Cerebellar nuclear complex (tissue), 1 donor: ENCODE results near the gene FSTL4.
"Not testable (repeated sequence)": the region's sequence is repeated elsewhere in the genome, so short reads cannot be mapped to it uniquely, and the experiment has no call there.

Source experiments
- DNase-seq, 2 experiments: peaks; one replicate each; lab custom pipeline; 2025; lab: John Stamatoyannopoulos, UW

FSTL4 gene

DNA sequence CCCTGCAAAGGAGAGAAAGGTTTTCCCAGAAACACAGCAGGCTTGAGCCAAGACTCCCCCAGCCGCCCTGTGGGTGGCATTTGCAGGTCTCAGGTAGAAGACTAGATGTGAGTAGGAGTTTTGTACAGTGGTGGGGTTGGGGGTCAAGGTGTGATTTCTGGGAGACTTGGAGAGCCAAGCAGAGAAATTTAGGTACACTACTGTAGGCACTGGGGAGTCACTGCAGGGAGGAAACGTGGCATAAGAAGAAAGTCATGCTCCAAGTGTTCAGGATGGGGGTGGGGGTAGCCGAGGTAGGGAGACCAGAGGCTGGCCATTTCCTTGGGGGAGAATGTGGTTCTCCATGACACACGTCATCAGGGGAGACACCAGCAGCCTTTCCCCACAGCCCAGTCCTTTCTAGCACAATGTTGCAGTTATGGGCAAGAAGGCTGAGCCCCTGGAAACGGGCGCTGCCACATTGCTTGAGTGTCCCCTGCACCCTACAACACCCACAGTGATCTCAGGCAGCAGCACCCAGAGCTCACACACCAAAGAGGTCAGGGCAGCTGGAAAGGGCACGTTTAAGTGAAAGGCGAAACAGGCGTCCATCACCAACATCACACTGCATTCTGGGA, 210.5 kb downstream of the FSTL4 start:
- no peak for DNase-seq

DNA sequence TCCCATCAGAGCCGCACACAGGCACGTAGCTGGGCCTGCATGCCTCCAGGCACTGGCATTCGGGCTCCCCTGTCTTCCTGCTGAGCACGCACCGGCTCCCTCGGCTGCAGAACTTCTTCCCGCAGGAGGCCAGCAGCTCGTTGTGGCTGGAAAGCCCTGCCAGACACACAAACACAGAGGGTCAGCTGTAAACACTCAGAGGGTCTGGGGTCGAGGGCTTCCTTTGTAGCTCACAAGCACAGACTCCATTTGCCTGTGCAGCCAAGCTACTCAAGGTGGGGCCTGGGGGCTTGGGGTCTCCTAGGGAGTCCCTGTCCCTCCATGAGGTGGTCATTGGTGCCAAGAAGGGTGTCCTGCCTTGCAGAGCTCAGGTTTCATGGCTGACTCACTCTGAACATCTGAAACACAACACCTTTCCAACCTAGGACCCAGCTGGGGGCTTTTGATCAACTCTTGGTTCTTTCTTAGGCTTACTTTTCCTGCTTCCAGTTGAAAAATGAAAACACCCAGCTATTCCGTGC, 211.4 kb downstream of the FSTL4 start:
- no peak for DNase-seq

DNA sequence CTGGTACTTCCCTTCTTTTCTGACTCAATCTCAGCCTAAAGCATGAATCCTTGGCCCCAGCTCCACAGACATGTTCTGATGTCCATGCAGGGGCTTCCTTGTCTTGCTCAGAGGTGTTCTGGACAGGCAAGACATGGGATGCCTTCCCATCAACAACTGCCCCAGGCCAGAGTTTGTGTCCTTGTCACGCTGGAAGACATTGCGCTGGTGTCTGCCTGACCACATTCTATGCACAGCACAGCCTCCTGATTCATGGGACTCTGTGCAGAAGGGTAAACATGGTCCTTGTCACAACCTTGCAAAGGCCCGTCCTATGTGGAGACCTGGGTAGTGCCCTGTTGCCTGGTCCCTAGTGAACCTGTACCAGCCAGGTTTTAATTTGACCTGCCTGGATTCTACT, 212.2 kb downstream of the FSTL4 start:
- DNase-seq: no peak

DNA sequence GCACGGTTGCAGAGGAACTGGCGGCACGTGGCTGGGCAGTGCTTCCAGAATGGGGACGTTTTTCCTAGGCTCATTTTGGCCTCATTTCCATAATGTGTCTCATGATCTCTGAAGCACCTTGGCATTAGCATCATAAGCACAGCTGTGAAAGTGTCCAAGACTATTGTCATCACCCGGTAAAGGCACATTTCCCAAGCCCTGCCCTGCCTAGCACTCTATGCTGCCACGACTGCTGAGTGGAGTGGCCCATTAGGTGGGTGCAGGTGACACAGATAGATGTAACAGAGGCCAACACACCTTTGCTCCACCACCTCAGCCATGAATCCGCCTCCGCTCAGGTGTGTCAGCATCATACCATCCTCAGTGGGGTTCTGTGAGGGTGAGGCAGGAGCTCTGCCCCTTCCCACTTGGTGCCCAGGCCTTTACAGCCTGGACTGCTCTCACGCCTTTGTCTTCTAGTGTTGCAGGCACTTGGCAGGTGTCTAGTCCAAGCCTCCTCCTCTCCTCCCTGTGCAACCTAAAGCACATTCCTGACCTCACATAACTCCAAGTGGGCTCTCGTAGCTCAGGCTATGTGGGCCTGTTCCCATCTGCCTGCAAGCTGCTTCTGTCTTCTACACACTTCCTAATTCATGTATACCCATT, 213.0 kb downstream of the FSTL4 start:
- DNase-seq: no peak

DNA sequence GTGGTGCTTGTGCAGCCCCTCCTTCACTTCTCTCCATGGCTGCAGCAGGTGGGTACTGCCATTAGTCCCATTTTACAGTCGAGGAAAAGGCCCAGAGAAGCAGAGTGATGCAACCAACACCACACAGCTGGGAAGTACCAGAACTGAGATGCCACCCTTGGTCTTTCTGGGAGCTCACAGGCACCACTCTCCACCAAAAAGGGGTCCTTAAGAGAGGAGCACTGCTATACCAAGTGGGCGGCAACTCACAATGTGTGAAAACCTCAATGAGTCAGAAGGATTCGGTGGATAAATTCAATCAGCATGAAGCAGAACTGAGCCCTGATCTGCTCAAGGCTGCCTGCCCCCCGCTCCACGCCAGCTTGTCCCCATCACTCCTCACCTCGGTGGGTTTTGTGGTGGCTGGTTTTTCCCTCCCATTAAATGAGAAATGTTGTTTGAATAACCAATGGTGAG, 213.7 kb downstream of the FSTL4 start:
- DNase-seq: no peak

DNA sequence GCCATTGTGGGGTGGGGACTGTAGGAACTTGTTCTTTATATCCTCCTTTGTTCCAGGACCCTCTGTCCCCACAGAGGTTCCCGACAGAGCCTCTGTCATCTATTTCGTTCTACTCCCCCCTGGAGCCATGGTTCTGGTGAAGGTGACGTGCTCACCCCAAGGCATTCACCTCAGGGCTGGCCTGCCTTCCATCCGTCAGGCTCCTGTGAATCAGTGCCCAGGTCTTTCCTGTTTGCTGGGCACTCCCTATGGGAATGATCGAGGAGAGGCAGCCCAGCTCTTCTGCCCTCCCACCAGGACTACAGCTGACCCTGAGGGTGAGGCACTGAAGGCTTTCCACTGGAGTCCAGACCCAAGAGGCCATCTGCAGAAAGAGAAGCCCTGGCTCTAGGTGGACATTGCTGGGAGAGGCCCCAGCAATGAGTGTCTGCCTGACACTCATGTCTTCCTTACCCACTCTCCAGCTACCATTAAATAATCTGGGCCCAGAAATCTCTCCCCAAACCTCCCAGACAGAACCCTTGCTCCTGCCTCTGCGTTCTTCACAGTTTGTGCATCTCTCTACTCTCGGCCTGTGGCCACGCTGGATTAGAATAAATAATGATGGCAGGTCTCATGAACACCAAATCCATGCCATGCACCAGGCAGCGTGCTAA, 214.2 kb downstream of the FSTL4 start:
- DNase-seq: no peak

DNA sequence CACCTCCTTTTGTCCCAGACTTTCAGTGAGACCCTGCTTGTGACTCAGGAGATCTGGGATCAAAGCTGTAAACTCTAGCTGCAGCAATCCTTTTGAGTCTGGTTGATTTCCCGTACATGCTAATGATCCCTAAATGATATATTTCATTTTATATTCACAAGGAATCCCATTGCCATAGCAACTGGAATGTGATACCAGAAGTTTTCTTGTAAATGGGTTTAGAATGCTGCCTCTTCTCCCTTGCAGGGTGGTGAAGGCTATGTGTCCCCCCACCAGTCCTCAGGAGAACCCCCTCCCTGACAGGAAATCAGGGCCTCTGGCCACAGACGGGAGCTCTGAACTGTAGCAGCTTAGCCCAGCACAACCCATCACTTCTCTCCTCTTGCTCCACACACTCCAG, 215.0 kb downstream of the FSTL4 start:
- DNase-seq: no peak

DNA sequence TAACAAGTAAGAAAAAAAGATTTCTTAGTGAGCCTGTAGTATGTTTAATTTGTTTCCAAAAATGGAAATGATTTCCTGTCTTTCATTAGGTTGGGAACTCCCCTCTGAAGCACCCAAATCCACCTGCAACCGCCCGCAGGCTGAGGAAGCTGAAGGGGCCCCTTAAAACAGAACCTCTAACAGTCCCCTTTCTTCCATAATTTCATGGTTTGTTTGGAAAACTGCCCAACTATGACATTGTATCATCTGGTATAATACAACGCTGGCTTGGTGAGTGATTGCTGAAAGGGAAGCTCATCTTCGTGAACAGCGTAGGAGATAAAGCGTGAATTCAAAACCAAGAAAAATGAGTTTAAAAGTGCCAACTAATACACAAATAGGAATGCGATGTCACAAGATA, 215.5 kb downstream of the FSTL4 start:
- DNase-seq: no peak

DNA sequence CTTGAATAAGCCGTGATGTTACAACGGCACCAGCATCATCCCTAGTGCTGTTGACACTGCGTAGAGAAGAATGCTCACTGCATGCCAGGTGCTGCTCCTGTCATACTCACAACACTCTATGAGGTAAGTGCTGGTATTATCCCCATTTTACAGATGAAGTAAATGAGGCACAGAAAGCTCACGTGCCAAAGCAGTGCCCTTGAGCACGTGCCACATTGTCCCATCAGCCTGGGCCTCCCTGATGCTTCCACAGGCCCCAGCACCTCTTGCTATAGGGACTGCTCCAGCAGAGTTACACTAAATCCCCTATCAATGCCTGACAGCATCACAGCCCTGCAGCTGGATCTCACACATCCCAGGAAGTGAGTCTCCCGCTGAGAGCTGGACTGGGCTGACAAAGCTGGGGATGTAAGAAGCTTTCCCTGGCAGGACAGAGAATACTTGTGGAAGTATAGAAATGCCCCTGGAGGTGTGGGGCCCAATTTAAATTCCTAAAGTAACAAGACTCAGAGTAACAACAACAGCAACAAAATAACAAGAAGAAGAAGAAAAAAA, 216.1 kb downstream of the FSTL4 start:
- DNase-seq: no peak

DNA sequence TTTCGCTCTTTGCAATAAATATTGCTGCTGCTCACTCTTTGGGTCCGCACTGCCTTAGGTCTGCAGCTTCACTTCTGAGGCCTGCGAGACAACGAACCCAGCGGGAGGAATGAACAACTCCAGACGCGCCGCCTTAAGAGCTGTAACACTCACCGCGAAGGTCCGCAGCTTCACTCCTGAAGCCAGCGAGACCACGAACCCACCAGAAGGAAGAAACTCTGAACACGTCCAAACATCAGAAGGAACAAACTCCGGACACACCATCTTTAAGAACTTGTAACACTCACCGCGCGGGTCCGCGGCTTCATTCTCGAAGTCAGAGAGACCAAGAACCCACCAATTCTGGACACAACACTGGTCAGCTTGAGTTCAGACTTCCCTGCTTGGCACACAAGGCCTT, 217.1 kb downstream of the FSTL4 start:
- DNase-seq: not testable (repeated sequence)

DNA sequence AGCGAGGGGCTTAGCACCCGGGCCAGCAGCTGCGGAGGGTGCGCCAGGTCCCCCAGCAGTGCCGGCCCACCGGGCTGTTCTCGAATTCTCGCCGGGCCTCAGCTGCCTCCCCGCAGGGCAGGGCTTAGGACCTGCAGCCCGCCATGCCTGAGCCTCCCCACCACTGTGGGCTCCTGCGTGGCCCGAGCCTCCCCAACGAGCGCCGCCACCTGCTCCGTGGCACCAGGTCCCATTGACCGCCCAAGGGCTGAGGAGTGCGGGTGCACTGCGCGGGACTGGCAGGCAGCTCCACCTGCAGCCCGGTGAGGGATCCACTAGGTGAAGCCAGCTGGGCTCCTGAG, 217.9 kb downstream of the FSTL4 start:
- DNase-seq: not testable (repeated sequence)

DNA sequence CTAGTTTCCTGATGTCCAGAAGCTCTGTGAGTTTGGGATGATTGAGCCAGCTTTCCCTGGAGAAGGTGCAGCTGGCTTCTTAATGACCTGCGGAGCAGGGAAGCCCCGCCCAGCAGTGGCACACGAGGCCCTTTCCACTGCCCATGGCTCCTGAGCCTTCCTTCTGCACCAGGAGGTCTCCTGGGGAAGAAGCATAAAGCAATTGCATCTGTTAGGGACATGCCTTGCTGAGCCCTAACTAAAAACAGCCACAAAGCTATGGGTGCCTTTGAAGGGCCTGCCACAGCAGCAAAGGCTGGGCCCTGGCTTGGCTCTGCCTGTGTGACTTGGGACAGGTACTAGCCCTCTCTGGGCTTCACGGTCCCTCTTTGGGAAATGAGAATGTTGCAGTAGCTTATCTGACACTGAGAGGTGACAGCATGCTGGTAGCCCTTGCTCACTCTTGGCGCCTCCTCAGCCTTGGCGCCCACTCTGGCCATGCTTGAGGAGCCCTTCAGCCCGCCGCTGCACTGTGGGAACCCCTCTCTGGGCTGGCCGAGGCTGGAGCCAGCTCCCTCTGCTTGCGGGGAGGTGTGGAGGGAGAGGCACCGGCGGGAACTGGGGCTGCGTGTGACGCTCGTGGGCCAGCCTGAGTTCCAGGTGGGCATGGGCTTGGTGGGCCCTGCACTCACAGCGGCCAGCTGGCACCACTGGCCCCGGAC, 218.4 kb downstream of the FSTL4 start:
- DNase-seq: no peak

DNA sequence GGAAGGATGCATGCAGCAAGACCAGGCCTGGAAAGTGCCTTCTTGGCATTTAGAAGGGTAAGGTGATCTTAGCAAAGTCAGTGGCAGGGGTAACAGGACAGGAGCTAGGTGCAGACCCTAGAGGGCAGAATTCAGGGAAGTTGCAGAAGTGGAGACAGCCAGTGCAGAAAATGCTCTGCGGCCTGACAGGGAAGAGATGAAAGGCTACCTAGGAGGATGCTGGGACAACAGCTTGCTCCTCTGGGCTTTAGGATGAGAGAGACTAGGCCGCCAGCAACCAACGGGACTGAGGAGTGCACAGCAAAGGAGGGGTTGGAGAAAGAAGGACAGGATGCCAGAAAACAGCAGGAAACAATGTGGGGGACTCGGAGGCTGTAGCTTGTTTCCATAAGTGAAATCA, 219.9 kb downstream of the FSTL4 start:
- no peak for DNase-seq

DNA sequence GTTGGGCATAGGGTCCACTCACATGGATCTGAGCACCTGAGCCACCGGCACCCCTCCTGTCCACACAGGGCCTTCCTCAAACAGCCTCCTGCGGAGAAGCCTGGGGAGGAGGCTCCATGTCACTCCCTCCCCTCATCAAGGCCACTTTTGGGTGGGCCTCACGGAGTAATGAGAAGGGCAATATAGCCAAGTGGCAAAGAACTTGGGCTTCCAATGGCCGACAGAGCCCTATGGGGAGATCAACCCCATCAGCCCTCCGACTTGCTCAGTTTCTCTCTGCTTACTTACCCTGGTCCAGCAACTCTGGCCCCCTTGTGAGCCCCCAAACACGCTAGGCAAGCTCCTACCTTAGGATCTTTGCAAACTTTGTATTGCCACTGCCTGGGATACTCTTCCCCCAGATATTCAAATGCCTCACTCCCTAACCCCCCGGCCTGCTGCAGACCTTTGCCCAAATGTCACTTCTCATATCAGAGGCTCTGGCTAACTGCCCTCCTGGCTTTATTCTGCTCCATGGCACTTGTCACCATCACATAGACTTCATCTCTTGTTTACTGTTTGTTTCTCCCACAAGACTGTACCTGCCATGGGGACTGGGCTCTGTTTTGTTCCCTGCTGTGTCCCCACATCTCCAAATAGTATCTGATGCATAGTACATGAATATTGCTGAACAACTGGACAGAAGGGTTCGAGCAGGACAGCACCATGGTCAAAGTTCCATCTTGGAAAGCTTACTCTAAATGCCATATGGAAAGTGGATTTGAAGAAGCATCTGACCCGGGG, 220.8 kb downstream of the FSTL4 start:
- no peak for DNase-seq

DNA sequence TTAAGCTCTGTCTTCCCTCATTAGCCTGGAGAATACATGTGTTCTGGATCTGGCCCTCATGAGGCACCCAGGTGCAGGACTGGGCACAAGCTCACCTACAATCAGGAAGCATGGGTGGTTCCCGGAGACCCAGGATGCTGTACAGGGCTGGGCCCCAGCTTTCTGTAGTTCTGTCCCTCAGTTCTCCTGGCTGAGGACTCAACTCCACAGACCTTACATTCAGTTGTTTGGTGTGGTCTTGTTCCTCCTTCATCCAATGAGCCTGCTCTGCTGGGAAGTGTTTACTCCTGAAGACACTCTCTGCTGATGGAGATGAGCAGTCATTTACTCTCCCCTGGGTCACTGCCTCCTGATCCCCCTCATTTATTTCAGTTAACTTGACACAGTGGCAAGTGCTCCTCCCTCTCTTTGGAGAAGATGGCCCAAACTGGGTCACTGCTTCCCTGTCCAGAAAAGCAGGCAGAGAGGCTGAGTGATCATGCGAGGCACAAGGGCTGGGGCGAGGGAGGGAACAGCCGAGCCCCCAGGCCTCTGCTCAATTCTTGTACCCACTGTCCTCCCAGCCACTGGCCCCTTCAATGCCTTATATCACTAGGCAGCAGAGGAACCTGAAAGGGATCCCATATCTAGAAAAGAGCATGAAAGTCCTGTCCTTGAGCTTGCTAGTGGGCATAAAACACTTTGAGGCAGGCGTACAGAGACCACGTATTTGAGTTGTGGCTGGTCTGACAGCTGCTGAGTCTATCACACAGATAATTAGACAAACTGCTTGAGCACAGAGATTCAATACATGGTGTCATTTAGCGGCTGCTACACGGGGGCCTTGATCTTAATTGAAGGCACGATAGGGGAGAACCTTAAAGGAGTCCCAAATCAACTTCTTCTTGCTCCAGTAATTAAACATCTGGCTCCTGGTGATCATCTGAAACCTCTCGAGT, 221.7 kb downstream of the FSTL4 start:
- no peak for DNase-seq

DNA sequence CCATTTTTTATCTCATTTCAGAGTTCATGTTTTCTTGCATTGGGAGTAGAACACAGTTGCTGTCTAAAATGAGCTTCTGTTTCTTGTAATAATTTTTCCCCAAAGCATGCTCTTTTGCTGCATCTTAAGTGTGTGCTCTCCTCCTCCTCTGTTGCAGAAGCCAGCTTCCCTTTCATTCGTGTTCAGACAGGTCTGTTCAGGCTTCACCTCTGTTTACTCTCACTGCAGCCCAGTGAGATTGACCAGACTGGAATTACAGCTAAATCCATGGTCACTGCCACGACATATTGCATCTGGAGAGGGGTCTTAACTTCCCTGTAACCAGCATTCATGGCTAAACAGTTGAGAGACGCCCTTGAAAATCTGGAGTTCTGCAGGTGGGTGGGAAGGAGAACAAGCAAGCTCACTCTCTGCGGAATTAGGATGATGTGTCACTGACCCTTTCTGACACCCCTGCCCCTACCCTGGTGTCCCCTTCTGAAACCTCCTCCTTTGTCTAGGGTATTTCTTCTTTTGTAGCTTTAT, 223.2 kb downstream of the FSTL4 start:
- DNase-seq: no peak

DNA sequence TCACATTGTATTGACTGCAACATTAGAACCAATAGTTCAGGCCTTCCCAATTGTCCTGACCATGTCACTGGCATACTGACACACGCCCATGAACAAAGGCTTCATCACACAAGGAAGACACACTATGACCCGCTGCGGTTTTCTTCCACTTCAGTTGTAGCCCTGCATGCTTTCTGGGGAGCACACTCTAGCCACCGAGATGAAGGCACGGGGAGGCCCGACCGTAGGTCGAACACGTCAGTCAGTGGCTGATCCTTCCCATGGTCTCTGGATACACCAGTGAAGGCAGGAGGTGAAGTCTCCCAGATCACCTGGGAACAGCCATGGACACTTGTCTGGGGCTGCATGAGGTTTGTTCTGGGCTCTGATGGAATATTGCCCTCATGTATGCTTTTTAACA, 224.7 kb downstream of the FSTL4 start:
- no peak for DNase-seq

DNA sequence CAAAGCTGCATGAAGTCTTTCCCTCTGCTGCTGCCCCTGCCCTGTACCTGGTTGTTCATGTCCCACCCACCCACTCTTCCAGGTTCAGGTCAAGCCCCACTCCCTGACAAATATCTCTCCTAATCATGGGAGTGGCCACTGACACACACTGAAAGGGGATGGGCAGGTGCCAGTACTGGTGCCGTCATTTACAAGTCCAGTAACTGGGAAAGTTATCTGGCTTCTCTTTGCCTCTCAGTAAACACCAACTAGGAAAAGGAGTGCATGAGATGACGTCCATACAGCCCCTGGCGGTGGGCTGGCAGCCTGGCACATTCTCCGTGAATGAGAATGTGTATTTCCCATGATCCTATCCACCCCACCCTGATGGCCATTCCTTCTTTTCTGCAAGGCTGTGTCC, 225.2 kb downstream of the FSTL4 start:
- no peak for DNase-seq

DNA sequence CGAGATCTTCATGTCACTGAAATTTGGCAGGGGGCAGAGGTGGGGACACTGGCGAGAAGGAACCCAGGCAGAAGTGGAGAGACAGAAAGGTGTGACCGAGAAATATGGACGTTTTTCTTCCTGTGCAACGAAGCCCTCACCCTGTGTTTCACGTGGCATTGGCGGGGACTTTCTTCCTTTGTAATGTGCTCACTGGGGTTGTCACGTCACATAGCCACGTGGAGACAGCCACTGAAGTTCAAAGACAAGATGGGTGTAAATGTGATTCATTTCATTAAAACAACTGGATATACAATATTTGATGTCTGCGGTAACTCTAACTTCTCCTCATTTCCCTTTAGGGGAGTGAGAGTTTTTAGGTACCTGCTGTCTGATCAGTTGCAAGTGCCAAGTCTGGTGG, 225.7 kb downstream of the FSTL4 start:
- no peak for DNase-seq

DNA sequence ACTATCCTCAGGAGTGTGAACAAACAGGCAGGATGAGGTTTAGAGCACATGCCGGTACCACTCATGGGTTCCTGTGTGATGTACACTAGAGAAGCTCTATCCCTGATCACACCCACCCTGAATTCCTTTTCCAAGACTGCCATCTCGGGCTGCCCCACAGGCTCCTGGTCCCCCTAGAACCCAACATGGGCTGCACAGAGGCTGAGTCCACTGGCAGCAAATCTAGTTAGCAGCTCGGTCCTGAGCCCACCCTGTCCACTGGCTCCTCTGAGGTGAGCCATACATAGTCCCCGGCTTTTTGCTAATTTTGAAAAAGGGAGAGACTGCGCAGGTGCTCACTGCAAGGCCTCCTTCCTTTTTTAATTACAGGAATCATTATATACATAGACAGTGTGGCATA, 227.0 kb downstream of the FSTL4 start:
- no peak for DNase-seq
